Neural progenitor cell (in vitro differentiated cells): ENCODE data around the gene KCNJ10.

Source experiments
- CTCF ChIP-seq: fragments of 200-600 bp; sonication (generic); IDR thresholded peaks from 2 replicates; pipeline ENCODE4 v1.5.1; 2017; ENCODE audit warnings: antibody characterized with exemption, mild to moderate bottlenecking
- EZH2 ChIP-seq: fragments of 200-600 bp; sonication (generic); IDR thresholded peaks from 2 replicates; pipeline ENCODE4 v1.6.1; 2017; ENCODE audit warnings: antibody characterized with exemption, mild to moderate bottlenecking, moderate library complexity
- EZH2phosphoT487 ChIP-seq: fragments of 200-600 bp; sonication (generic); IDR thresholded peaks from 2 replicates; pipeline ENCODE4 v1.6.1; 2017; ENCODE audit warnings: antibody characterized with exemption

GRCh38 chr1:159999204-159999603 lies 70.8 kb downstream of the KCNJ10 start:
- TF ChIP-seq CTCF (no peak), EZH2 (no peak), EZH2phosphoT487 (no peak)
